GM06990 (cell line): ENCODE results near the gene GNAL.

Source experiments
- DNase-seq: peaks from one replicate; pipeline ENCODE4 v3.0.0-alpha.2; 2011; ENCODE audit not compliant: insufficient read length; ENCODE audit errors: extremely low read depth
- H3K27me3 ChIP-seq: replicated peaks from 2 replicates; pipeline ENCODE4 v1.6.0; 2011; ENCODE audit warnings: low read length; ENCODE audit not compliant: control insufficient read depth, insufficient read depth
- H3K36me3 ChIP-seq: 2 replicates; pipeline ENCODE4 v1.5.1; 2011; ENCODE audit warnings: low read length; ENCODE audit not compliant: control insufficient read depth, insufficient read depth
- H3K4me3 ChIP-seq: replicated peaks from 2 replicates; pipeline ENCODE4 v1.5.1; 2011; ENCODE audit warnings: low read depth, mild to moderate bottlenecking, control low read depth, low read length
- CTCF ChIP-seq: IDR thresholded peaks from 2 replicates; pipeline ENCODE4 v1.5.1; 2011; ENCODE audit warnings: low read length, control low read depth, mild to moderate bottlenecking, inconsistent platforms; ENCODE audit not compliant: insufficient read depth, poor library complexity, severe bottlenecking

The GNAL gene

GRCh38 chr18:11842562-11842961 is 153.5 kb downstream of the GNAL start:
- DNase-seq, result no peak
- H3K36me3 ChIP-seq, result no peaks in the 10 kb centered on the region
- no peak overlapping the region for H3K4me3 ChIP-seq
- TF ChIP-seq CTCF, result no peak
- H3K27me3 ChIP-seq, result no peaks in the 10 kb centered on the region

GRCh38 chr18:11844436-11844835 is 155.4 kb downstream of the GNAL start:
- Histone ChIP-seq H3K27me3 (no peaks in the 10 kb centered on the region; the same call in 1 of the 2 replicates), H3K4me3 (no peak overlapping the region), H3K36me3 (no peaks in the 10 kb centered on the region)
- DNase-seq, result no peak
- no peak for TF ChIP-seq CTCF

- Histone ChIP-seq H3K27me3 (no peaks in the 10 kb centered on the region; the same call in 1 of the 2 replicates), H3K36me3 (no peaks in the 10 kb centered on the region), H3K4me3 (no peak overlapping the region)
- no peak for DNase-seq
- TF ChIP-seq CTCF, result no peak
Observed at GRCh38 chr18:11845654-11846053, 156.6 kb downstream of the GNAL start.

- Histone ChIP-seq H3K4me3 (no peak overlapping the region), H3K27me3 (no peaks in the 10 kb centered on the region; the same call in 1 of the 2 replicates), H3K36me3 (no peaks in the 10 kb centered on the region)
- no peak for TF ChIP-seq CTCF
- no peak for DNase-seq
Observed at GRCh38 chr18:11847811-11848210, 158.7 kb downstream of the GNAL start.

- no peak for TF ChIP-seq CTCF
- H3K4me3 ChIP-seq, result no peak overlapping the region
- no peak for DNase-seq
Observed at GRCh38 chr18:11849279-11849678, 160.2 kb downstream of the GNAL start.

More at GRCh38 chr18:11849279-11849678, 160.2 kb downstream of the GNAL start:
- no peaks in the 10 kb centered on the region; the same call in 1 of the 2 replicates for H3K27me3 ChIP-seq
- H3K36me3 ChIP-seq, result no peaks in the 10 kb centered on the region
